GM12801 (cell line): ENCODE measurements around the gene LYRM4.

Source experiments
- CTCF ChIP-seq: IDR thresholded peaks from one replicate; pipeline ENCODE4 v1.5.1; 2011; ENCODE audit warnings: control low read depth; ENCODE audit not compliant: insufficient read length; ENCODE audit errors: extremely low read depth

LYRM4 gene

GRCh38 chr6:5241252-5241651 lies 19.5 kb downstream of the LYRM4 start:
- no peak for TF ChIP-seq CTCF

DNA sequence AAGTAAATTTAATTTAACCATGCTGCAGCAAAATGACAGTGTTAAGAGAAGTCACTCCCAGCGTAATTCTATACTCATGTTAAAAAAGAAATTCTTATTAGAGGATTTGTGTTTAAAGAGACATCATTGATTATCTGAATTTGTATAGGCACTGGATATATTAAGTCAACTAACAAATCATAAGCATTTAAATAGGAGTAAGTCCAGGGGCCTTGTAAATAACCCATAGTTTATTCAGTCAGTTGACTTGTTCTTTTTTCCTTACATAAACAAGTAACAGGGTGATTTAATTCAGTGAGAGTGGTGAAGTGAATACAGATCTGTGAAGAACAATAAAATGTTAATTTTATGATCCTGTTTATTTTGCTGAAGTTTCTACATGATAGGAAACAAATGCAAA lies 22.4 kb downstream of the LYRM4 start:
- TF ChIP-seq CTCF = no peak

GRCh38 chr6:5237805-5238204 lies 22.9 kb downstream of the LYRM4 start:
- no peak for TF ChIP-seq CTCF

- no peak for TF ChIP-seq CTCF
Observed at GRCh38 chr6:5235830-5236229, 24.9 kb downstream of the LYRM4 start.

DNA sequence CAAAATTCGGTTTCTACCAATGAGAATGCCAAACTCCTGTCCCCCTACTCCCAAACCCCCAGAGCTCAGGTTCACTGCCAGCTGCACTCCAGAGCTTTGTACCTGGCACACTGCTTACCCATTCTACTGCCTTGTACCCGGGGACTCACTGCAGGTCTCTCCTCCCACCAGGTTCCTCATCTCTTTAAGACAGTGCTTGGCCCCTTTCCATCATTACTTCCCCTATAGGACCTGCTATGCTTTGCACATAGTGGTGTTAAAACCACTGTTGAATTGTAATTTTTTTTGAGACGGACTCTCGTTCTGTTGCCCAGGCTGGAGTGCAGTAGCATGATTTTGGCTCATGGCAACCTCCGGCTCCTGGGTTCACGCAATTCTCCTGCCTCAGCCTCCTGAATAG lies 25.9 kb downstream of the LYRM4 start:
- no peak for TF ChIP-seq CTCF

DNA sequence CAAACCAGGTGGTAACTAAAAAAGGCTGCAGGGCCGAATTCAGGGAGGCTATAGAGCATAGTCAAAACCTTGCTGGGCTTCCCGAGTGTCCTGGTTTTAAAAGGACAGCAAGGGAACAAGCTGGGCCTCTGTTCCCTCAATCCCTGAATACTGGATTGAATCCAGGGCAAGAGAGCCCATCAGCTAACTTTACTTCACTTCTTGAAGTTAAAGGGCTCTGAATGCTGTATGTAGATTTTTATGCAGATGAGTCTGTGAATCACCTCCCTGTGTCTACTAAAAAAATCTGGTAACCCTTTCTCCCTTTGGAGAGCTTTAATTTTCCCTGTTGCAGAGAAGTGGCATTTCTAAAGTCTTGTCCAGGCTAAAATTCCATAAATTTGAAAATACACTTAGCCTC lies 29.5 kb downstream of the LYRM4 start:
- no peak for TF ChIP-seq CTCF

DNA sequence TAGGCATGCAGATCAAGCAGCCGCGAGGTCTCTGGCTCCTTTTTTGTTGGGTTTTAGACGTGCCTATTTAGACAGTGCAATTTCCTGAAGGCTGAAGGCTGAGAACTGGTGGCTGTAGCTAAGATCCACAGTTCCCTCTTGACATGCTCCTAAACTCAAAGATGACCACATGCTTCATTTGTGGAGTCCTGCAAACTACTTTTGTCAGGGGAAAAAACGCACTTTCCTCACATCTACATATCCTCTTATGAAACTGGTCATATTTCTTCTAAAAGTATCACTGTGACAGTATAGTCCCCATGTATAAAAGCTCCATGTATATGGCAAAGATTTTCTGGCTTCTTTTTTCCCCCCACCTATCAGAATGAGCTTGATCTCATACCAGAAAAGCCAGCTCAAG lies 30.7 kb downstream of the LYRM4 start:
- no peak for TF ChIP-seq CTCF

- no peak for TF ChIP-seq CTCF
Observed at GRCh38 chr6:5229356-5229755, 31.4 kb downstream of the LYRM4 start.
